Left renal pelvis (tissue), 4 donors: ENCODE data around the gene RANBP10. TPM values are rescaled to one million over a fixed set of nuclear protein-coding genes. Genes with fewer than 3 reads are reported as not detected.
"Not testable (repeated sequence)": the region's sequence is repeated elsewhere in the genome, so short reads cannot be mapped to it uniquely, and the experiment has no call there.

ENCODE experiments used
- DNase-seq, 4 donors: peaks; one replicate each; pipeline ENCODE4 v3.0.0-alpha.2; 2013; ENCODE audit warnings: low read depth in 4 of 4, low spot score in 3 of 4
- polyA plus RNA-seq, 4 donors: library from polyadenylated mRNA; unstranded; fragments of 120-200 nt; gene quantifications; one replicate each; pipeline ENCODE4 v1.2.1, GENCODE V29; 2013; ENCODE audit not compliant: insufficient read length in 4 of 4

The RANBP10 gene
- polyA plus RNA-seq, 4 donors, result 19.2 to 31.1 (median 21.8) TPM

DNA sequence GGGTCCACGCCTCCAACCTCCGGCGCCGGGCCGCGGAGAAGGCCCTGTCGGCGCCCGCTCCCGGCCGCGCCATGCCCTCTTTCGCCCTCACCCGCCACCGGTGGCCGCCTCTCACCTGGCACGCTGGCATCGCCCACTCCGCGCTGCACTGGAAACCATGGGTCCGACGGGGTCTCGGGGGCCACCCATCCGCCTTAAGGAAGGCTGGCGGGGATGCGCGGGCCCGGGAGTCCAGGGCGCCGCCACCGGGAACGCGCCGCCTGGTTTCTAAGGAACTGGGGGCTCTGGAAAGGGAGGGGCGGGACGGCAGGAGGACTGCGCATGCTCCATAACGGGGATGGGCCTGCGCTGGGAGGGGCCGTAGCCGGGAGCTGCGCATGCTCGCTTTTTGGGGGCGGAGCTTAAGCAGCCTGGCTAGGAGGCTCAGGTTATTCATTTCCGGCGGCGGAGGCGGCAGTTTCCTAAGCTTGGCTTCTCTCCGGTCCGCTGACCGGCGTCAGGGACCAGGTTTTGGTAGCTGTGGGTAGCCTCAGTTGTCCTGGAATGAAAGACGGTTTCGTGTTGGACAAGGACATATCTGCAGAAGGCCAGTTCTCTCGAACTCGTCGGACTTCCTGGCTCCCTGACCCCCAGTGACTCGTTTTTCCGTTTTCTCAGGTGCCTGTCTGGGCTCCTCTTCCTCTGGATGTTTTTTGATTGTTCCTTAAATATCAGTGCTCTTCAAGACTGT is 87.1 kb downstream of the RANBP10 start, which contains the start of gene GFOD2:
GFOD2 (minus strand) TSS at position 269 of the 730 bp plus-strand sequence. CDS start 33,601 bp downstream, outside the sequence.
- DNase-seq, result peak; percentile 87 to 93 (median 90)

DNA sequence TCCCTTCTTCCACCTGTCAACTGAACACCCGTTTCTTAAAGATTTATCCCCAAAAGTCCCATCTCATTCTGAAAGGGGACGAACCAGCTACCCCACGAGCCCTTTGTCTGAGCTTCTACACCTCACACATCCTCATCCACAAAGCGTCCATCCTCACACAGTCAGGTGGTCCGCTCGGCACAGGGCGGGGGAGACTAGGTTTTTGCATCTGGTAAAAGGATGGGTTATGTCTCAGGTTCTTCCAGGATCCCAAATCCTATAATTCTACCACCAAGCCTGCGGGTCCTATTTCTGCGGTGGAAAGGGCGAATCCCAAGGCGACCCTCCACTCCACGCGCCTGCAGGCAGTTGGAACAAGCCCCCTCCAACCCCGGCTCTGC is 87.7 kb downstream of the RANBP10 start:
- no peak for DNase-seq

DNA sequence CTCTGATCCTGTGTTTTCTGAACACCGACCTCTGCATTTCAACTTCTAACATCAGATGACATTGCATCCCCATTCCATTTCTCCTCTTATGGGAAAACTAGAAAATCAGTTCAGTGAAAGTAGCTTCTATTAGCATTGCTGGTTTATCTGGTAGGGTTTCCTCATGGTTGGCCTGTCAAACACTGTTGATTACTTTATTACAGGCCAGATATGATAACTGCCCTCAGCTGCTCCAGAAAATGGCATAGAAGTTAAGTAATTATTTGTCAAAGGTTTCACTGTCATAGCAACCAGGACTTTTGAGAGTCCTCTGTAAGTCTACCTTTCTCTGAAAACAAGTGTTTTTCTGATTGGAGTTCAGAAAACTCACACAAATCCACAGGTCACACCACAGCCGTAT is 90.3 kb downstream of the RANBP10 start:
- no peak for DNase-seq

DNA sequence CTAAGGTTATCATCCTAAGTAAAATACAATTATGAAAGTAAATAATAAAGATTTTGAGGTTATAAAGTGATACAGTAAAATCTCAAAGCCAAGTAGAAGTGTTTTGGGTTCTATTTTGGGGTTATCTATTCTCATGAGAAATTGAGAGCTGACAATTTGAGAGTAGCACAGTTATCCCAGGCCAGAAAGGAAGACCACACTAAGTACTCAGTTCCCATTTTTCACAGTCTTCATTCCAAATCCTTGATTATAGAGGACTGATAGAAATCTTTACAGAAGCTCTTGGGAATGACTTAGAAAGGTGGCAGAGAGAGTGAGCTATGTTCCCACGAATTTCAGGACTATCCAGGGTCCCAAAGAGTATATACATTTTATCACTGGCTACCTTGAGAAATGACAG is 91.8 kb downstream of the RANBP10 start:
- DNase-seq, result no peak

DNA sequence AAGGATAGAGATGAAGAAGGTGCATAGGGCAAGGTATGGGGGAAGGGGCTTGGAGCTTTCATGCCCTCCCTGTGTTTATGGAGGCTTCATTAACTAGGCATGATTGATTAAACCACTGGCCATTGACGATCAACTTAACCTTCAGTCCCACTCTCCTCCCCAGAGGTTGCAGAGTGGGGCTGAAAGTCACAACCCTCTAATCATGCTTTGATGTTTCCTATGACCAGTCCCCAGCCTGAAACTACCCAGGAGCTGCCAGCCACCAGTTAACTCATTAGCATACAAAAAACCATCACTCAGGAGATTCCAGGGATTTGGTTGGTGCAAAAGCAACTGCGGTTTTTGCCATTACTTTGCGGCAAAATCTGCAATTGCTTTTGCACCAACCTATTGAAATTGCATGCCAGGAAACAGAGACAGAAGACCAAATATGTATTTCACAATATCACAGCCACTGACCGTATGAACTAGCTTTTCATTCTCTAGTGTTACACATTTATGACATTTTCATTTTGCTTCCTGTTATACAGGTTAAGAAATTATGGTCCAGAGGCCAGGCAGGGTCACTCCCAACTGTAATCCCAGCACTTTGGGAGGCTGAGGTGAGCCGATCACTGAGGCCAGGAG is 92.6 kb downstream of the RANBP10 start:
- DNase-seq, result no peak

DNA sequence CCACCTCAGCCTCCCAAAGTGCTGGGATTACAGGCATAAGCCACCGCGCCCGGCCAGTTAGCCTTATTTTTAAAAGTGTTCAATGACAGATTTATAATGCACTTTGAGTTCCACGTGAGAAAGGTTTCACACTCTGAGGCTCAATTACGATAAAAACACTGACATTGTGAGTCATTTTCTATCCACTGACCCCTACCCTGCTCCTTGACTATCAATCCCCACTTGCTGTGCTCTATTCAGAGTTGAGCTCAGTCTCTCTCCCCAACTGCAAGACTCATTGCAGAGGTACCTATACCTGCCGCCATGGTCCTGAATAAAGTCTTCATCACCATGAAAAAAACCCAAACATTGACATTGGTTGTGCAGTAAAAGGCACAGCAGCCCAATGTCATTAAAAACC is 95.8 kb downstream of the RANBP10 start:
- DNase-seq, result no peak

DNA sequence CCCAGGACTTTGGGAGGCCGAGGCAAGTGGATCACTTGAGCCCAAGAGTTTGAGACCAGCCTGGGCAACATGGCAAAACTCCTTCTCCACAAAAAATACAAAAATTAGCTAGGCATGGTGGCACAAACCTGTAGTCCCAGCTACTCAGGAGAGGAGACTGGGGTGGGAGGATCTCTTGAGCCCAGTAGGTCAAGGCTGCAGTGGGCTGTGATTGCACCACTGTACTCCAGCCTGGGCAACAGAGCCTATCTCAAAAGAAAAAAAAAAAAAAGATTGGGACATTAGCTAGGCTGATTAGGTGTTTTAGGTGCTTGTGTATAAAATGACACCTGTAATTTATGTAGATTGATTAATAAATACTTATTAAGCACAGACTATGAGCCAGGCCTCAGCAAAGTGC is 97.3 kb downstream of the RANBP10 start:
- no peak for DNase-seq

DNA sequence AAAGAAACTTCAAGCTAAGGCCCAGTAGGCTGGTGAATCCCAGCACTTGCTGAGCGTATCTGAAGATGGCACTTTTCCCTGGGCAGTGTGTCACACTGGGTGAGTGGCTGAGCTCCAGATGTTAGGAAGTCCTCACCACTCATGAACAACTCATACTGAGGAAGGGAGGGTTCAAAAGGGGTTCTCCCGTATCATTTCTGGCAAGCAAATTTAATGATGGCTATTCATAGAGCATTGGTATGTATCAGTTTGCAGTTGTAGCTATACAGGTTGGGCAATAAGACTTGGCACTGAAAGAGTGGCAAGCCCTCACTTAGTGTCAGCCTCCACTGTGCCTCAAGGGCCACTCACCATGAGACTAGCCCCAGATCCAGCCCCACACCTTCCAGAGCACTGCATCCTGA is 98.0 kb downstream of the RANBP10 start:
- no peak for DNase-seq

DNA sequence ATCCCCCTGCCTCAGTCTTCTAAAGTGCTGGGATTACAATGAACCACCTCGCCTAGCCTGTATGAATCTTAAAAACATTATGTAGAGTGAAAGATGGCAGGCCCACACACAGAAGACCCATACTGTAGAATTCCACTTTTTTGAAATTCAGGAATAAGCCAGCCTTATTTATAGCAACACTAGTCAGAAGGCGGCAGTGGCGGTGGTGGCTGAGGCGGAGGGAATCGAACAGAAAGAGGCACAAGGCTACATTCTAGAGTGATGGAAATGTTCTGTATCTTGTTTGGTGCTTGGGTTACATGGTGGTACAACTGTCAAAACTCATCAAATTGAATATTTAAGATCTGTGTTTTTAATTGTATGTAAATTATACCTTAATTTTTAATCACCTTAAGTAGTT is 98.6 kb downstream of the RANBP10 start:
- DNase-seq, result no peak

DNA sequence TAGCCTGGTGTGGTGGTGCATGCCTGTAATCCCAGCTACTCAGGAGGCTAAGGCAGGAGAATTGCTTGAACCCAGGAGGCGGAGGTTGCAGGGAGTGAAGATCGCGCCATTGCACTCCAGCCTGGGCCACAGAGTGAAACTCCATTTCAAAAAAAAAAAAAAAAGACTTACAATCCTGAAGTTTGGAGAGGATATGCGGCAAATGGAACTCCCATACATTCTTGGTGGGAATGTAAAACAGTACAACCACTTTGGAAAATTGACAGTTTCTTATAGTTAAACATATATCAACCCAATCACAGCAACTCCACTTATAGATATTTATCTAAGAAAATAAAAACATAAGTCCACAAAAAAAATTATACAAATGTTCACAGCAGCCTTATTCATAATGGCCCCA is 99.2 kb downstream of the RANBP10 start:
- no peak for DNase-seq

DNA sequence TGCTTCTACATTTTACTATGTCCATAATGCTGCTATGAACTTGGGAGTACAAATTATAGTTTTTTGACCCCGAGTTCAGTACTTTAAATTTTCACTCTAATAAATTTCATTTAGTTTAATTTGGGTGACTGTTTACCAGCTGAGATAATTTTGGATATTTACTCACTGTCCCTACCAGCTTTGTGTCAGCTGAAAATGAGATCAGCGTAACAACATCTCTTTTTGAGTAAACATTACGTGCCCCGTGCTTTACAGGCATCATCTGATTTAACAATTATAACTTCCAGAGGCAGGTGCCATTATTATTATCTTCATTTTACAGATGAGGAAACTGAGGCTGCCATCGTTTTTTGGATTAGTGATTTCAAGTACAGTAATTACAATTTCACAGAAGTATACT is 102.2 kb downstream of the RANBP10 start:
- DNase-seq, result no peak

DNA sequence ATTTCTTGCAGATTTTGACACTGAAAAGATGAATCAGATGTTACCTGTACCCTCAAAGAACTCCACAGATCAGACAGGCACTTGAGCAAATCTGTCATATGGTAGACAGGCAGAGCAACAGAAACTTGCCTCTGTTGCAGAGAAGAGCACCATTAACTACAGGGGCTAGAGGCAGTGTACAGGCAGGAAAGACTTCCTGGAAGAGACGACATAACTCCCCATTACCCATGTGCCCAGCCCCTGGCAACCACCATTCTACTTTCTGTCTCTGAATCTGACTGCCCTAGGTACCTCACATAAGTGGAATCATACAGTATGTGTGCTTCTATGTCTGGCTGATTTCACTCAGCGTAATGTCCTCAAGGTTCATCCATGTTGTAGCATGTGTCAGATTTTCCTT is 102.7 kb downstream of the RANBP10 start:
- DNase-seq, result no peak

DNA sequence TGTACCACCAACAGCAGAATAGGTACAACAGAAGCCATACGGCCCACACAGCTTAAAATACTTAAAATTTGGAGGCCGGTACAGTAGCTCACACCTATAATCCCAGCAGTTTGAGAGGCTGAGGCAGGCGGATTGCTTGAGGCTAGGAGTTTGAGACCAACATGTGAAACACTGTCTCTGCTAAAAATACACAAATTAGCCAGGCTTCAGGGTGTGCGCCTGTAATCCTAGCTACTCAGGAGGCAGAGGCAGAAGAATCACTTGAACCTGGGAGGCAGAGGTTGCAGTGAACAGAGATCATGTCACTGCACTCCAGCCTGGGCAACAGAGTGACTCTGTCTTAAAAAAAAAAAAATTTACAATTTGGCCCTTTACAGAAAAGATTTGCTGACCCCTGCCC is 104.2 kb downstream of the RANBP10 start:
- no peak for DNase-seq

DNA sequence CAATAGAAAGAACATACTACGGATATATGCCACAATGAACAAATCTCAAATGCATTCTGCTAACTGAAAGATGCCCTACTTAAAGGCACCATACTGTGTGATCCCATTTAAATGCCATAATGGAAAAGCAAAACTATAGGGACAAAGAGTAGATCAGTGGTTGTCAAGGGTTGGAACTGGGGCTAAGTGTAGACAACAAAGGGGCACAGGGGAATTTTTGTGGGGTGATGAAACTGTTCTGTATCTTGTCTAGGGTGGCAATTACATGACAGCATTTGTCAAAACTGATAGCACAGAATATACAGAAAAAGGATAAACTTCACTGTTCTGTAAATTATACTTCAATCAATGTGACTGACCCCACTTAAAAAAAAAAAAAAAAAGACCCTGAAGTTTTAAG is 104.9 kb downstream of the RANBP10 start:
- DNase-seq, result no peak

DNA sequence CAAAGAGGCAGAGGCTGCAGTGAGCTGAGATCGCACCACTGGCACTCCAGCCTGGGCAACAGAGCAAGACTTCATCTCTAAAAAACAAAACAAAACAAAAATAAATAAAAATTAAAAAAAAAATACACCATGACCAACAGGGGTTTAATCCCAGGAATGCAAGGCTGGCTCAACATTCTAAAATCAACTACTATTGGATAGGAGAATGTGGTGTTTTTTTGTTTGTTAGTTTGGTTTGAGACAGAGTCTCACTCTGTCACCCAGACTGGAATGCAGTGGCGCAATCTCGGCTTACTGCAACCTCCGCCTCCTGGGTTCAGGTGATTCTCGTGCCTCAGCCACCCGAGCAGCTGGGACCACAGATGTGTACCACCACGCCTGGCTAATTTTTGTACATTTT is 107.1 kb downstream of the RANBP10 start:
- DNase-seq, result no peak

DNA sequence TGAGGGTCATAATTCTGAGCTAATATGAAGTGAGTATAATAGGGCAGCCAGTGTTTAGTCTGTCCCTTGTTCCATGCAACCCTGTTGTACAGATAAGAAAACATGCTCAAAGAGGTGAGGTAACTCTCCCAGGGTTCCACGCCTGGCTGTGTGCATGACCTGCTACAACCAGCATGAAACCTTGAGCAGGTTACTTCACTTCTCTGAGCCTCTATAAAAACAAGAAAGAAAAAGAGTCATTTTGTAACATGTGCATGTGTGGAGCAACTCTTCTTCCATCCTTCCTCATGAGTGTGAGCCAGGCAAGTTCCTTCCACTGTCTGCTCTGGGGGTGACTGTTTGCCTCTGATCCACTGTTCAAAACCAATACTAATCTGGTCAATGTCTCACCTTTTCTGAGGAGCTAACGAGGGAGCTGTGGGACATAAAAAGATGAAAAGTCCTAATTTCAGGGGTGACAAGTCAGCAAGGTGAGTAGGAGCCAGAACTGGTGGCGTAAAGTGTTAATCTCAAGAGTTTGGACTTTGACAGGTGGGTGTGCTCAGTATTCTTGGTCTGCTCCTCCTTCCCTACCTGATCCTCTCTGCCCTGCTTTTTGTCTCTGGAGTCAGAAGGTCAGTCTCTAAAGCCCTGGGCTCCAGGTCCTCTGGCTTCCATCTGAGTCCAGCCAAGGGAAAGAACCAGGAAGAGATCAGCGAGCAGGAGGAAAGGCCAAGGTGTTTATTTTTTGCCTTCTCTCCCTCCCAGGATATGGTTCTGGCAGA is 108.8 kb downstream of the RANBP10 start:
- no peak for DNase-seq

DNA sequence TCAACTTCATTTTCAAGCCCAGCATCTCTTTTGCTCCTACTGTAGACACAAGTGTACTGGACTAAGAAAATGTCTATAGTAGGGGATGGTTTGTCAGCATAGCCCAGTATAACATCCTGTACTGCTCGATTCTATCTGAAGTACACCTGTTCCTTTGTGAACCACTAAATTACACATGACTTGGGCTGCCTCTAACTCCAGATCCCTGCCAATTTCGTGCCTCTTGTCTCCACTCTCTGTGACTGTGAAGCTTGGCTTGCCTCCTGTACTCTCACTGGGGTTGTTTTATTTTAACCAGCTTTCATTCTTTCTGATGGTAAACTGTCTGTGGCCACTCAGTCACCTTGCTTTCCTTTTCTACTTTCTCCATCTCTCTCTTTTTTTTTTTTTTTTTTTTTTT is 111.7 kb downstream of the RANBP10 start:
- DNase-seq, result no peak

DNA sequence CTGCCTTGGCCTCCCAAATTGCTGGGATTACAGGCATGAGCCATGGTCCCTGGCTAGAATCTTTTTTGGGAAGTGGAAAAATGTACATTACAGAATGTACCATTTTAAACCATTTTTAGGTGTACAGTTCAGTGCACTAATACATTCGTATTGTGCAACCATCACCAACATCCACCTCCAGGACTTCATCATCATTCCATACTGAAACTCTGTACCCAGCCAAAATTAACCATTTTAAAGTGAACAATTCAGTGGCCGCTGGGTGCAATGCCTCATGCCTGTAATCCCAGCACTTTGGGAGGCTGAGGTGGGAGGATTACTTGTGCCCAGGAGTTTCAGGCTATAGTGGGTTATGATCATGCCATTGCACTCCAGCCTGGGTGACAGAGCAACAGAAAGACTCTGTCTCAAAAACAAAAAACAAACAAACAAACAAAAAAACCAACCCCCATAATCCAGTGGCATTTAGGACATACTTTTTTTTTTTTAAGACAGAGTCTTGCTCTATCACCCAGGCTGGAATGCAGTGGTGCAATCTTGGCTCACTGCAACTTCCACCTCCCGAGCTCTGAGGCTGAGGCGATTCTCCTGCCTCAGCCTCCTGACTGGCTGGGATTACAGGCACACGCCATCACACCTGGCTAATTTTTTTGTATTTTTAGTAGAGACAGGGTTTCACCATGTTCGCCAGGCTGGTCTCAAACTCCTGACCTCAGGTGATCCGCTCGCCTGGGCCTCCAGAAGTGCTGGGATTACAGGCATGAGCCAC is 112.7 kb downstream of the RANBP10 start:
- DNase-seq, result not testable (repeated sequence)

DNA sequence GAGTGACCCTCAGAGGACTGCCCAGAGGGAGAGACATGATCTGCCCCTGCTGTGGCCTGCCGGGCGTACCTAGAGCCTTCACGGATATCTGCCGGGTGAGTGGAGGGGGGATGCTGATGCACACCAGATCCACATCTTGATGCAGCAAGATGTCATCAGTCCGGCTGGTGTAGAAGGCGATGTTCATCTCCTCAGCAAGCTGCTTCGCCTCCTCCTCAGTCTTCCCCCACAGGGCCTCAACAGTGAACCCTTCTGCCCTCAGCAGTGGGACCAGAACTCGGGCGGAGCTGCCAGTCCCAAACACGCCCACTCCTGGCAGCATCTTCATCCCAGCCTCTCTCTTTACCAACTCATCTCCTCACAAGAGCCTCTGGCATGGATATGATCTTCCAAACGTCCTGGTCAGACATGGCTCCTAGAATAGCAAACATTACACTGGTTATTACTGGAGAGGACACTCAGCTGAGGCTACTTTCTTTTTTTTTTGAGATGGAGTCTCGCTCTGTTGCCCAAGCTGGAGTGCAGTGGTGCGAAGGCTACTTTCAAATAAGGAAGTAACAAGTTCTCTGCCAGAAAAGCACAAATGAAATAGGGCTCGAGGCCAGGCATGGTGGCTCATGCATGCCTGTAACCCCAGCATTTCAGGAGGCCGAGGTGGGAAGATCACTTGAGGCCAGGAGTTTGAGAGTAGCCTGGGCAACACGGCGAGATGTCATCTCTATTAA is 120.8 kb downstream of the RANBP10 start:
- no peak for DNase-seq

DNA sequence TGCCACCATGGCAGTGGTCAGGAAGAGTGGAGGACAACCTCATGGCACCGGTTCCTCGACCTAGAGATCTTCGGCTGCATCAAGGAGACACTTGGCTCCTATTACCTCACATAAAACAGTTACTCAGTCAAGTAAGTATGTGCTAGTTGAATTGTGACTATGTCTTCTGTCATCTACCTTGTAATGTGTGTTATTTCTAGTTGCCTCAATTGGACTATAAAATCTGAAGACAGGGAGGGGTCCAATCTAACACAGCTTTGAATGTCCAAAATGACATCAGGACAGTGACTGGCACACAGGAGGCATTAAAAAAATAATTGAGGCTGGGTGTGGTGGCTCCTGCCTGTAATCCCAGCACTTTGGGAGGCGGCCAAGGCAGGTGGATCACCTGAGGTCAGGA is 122.6 kb downstream of the RANBP10 start:
- DNase-seq, result no peak
